GM21423 (cell line): ENCODE measurements around the gene SLC5A2.
"Not testable (repeated sequence)": the region's sequence is repeated elsewhere in the genome, so short reads cannot be mapped to it uniquely, and the experiment has no call there.

Source experiments
- ATAC-seq: cut with Tn5 transposase; IDR thresholded peaks from one replicate; pipeline ENCODE4 v1.9.1; 2021; ENCODE audit warnings: mild to moderate bottlenecking, moderate library complexity; ENCODE audit not compliant: unreplicated experiment

Gene SLC5A2

GRCh38 chr16:31491778-31492418, 9.0 kb downstream of the SLC5A2 start:
- ATAC-seq = no peak

- ATAC-seq = no peak
Observed at GRCh38 chr16:31493506-31494125, 10.7 kb downstream of the SLC5A2 start.

- ATAC-seq = no peak
Observed at GRCh38 chr16:31496670-31497069, 13.7 kb downstream of the SLC5A2 start.

GRCh38 chr16:31498493-31498892, 15.6 kb downstream of the SLC5A2 start:
- ATAC-seq = no peak

- ATAC-seq = no peak
Observed at GRCh38 chr16:31499928-31500327, 17.0 kb downstream of the SLC5A2 start.

GRCh38 chr16:31501226-31501965, 18.5 kb downstream of the SLC5A2 start:
- ATAC-seq = no peak

- no peak for ATAC-seq
Observed at GRCh38 chr16:31501966-31502348, 19.0 kb downstream of the SLC5A2 start.

- ATAC-seq = no peak
Observed at GRCh38 chr16:31502981-31503380, 20.1 kb downstream of the SLC5A2 start.

- ATAC-seq = not testable (repeated sequence)
Observed at GRCh38 chr16:31503555-31503954, 20.6 kb downstream of the SLC5A2 start.

- no peak for ATAC-seq
Observed at GRCh38 chr16:31504159-31504558, 21.2 kb downstream of the SLC5A2 start.

- peak; percentile 40 for ATAC-seq
Observed at GRCh38 chr16:31505483-31505882, 22.6 kb downstream of the SLC5A2 start.

- no peak for ATAC-seq
Observed at GRCh38 chr16:31507617-31507928, 24.6 kb downstream of the SLC5A2 start.

- ATAC-seq = peak; percentile 91
Observed at GRCh38 chr16:31507929-31508705, 25.2 kb downstream of the SLC5A2 start, which contains the start of gene RUSF1. TSS of gene RUSF1 (minus strand) at chr16:31508391. CDS start at chr16:31508373, 18 bp downstream.

GRCh38 chr16:31508706-31509195, 25.8 kb downstream of the SLC5A2 start:
- no peak for ATAC-seq

GRCh38 chr16:31513126-31513525, 30.2 kb downstream of the SLC5A2 start:
- ATAC-seq = no peak

- ATAC-seq = no peak
Observed at GRCh38 chr16:31513884-31514283, 31.0 kb downstream of the SLC5A2 start.

- no peak for ATAC-seq
Observed at GRCh38 chr16:31517800-31518402, 35.0 kb downstream of the SLC5A2 start.

GRCh38 chr16:31519759-31520431, 37.0 kb downstream of the SLC5A2 start:
- ATAC-seq = no peak

- ATAC-seq = no peak
Observed at GRCh38 chr16:31521368-31521767, 38.4 kb downstream of the SLC5A2 start.

- no peak for ATAC-seq
Observed at GRCh38 chr16:31522071-31522470, 39.1 kb downstream of the SLC5A2 start.
